Hepatocyte (in vitro differentiated cells): ENCODE data around the gene NLRX1.

Experiments
- CTCF ChIP-seq: fragments of 200-600 bp; sonication (generic); IDR thresholded peaks from 2 replicates; pipeline ENCODE4 v1.5.1; 2016; ENCODE audit warnings: antibody characterized with exemption, mild to moderate bottlenecking; ENCODE audit not compliant: poor library complexity
- EZH2 ChIP-seq: fragments of 200-600 bp; sonication (generic); IDR thresholded peaks from 2 replicates; pipeline ENCODE4 v1.6.1; 2016; ENCODE audit warnings: antibody characterized with exemption, mild to moderate bottlenecking, borderline replicate concordance

DNA sequence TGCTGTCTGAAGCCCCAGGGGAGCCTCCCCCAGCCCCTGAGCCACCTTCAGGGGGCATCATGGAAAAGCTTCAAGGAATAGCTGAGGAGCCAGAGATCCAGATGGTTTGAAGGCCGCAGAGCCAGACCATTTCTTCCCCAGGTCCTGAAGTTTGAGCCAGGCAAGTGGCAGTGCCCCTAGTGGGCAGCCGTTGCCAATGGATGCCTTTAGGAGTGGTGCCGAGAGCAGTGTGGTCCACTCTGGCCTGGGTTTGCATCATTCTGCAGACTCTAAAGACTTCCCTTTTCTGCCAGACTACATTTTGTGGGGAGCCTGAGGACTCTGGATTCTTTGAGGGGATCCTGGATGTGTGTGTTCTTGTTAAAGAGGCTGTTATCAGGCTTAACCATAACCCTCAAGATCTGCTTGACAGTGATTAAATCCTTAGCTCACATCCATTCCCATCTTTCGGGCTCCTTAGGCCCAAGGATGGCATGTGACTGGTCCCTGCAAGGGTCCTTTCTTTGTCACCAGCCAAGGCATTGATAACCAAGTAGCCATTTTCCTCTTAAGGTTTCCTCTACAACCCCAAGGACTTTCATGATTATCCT is 34.0 kb upstream of the NLRX1 start:
- TF ChIP-seq CTCF = peak; percentile 32
- no peak for TF ChIP-seq EZH2
